Activated T-cell treated with anti-CD3 and anti-CD28 coated beads for 1 hour (primary cell): ENCODE measurements around the gene MICAL3.

Source experiments
- DNase-seq: peaks from one replicate; pipeline ENCODE4 v3.0.0-alpha.2; 2020; ENCODE audit warnings: low read depth

The MICAL3 gene

GRCh38 chr22:17972385-17973191 is 51.8 kb downstream of the MICAL3 start:
- DNase-seq = no peak

GRCh38 chr22:17971711-17972110 is 52.6 kb downstream of the MICAL3 start:
- no peak for DNase-seq

- no peak for DNase-seq
Measured at GRCh38 chr22:17970201-17970708, 54.1 kb downstream of the MICAL3 start.

GRCh38 chr22:17969701-17970113 is 54.7 kb downstream of the MICAL3 start:
- no peak for DNase-seq

- no peak for DNase-seq
Measured at GRCh38 chr22:17968126-17968525, 56.2 kb downstream of the MICAL3 start.

GRCh38 chr22:17966403-17966717 is 58.0 kb downstream of the MICAL3 start:
- no peak for DNase-seq

- DNase-seq = no peak
Measured at GRCh38 chr22:17965538-17966402, 58.6 kb downstream of the MICAL3 start.

- no peak for DNase-seq
Measured at GRCh38 chr22:17964643-17965042, 59.7 kb downstream of the MICAL3 start.

- DNase-seq = no peak
Measured at GRCh38 chr22:17964156-17964555, 60.2 kb downstream of the MICAL3 start.

GRCh38 chr22:17963015-17963414 is 61.3 kb downstream of the MICAL3 start:
- DNase-seq = no peak

GRCh38 chr22:17962168-17962567 is 62.2 kb downstream of the MICAL3 start:
- no peak for DNase-seq

- DNase-seq = no peak
Measured at GRCh38 chr22:17961446-17961729, 63.0 kb downstream of the MICAL3 start.

GRCh38 chr22:17960695-17961445 is 63.5 kb downstream of the MICAL3 start:
- no peak for DNase-seq

- DNase-seq = no peak
Measured at GRCh38 chr22:17960011-17960410, 64.3 kb downstream of the MICAL3 start.

- no peak for DNase-seq
Measured at GRCh38 chr22:17958166-17958565, 66.2 kb downstream of the MICAL3 start.

- DNase-seq = no peak
Measured at GRCh38 chr22:17957693-17958092, 66.7 kb downstream of the MICAL3 start.

- DNase-seq = no peak
Measured at GRCh38 chr22:17957204-17957603, 67.2 kb downstream of the MICAL3 start.

- DNase-seq = no peak
Measured at GRCh38 chr22:17956630-17957029, 67.7 kb downstream of the MICAL3 start.

- no peak for DNase-seq
Measured at GRCh38 chr22:17955590-17956379, 68.6 kb downstream of the MICAL3 start.

- DNase-seq = no peak
Measured at GRCh38 chr22:17954860-17955587, 69.3 kb downstream of the MICAL3 start.

- no peak for DNase-seq
Measured at GRCh38 chr22:17954200-17954859, 70.0 kb downstream of the MICAL3 start.
